ENCODE measurements around the gene TRPM8.
"Not testable (repeated sequence)": the region's sequence is repeated elsewhere in the genome, so short reads cannot be mapped to it uniquely, and the experiment has no call there.

The TRPM8 gene

GRCh38 chr2:233917116-233917515 is at the start of gene TRPM8:
Gene TRPM8, plus strand, starts transcription at chr2:233917373. Its CDS starts 9,165 bp downstream, at chr2:233926538.
- DNase-seq, result no peak

- peak; percentile 74 for DNase-seq
Measured at GRCh38 chr2:233867993-233868532, 49.1 kb upstream of the TRPM8 start, which contains the start of gene MSL3B. Gene MSL3B, minus strand, starts transcription at chr2:233868386.

DNA sequence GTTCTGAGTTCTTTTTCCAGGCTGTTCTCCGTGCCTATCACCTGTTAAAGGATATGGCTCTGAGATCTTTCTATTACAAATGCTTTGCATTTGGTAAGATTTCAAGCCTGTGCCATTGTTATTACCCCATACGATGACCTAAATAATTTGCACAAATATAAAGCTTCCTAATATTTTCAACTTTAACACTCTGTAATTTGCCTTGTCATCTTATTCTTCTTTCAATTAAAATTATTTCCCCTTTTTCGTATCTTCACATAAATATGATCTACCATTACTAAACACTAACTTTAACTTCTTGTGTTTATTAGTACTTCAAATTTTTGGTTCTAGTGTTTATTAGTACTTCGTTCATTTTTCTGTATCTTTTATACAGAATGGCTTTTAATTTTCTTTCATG is 45.7 kb upstream of the TRPM8 start:
- no peak for DNase-seq

- peak; percentile 25 for DNase-seq
Measured at GRCh38 chr2:233872125-233872524, 45.0 kb upstream of the TRPM8 start.

- DNase-seq, result no peak
Measured at GRCh38 chr2:233882353-233882752, 34.8 kb upstream of the TRPM8 start.

- no peak for DNase-seq
Measured at GRCh38 chr2:233892793-233893192, 24.4 kb upstream of the TRPM8 start.

DNA sequence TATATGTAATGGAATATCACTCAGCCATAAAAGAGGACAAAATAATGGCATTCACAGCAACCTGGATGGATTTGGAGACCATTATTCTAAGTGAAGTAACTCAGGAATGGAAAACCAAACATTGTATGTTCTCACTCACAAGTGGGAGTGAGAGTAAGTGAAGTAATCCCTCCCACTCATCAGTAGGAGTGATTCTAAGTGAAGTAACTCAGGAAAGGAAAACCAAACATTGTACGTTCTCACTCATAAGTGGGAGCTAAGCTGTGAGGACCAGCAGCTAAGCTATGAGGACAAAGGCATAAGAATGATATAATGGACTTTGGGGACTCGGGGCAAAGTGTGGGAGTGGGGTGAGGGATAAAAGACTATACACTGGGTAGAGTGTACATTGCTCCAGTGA is 20.9 kb upstream of the TRPM8 start:
- not testable (repeated sequence) for DNase-seq

- no peak for DNase-seq
Measured at GRCh38 chr2:233901367-233901766, 15.8 kb upstream of the TRPM8 start.

- DNase-seq, result no peak
Measured at GRCh38 chr2:233901884-233902283, 15.3 kb upstream of the TRPM8 start.

DNA sequence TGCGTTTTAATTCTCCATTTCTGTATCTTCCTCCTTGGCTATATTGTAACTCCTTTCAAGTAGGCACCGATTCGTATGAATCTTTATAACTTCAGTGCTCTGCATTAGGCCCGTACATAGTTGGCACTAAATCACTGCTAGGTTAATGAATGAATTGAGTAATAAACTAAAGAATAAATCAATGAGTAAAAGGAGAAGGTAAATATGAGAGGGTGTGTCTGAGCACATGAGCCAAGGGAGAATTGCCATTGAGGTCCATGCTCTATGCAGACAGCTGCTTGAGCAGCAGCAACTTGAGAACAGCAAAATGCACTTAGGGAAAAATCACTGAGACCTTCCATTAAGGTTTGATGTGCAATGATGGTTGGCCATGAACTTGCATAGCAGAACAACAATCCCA is 11.2 kb upstream of the TRPM8 start:
- no peak for DNase-seq

DNA sequence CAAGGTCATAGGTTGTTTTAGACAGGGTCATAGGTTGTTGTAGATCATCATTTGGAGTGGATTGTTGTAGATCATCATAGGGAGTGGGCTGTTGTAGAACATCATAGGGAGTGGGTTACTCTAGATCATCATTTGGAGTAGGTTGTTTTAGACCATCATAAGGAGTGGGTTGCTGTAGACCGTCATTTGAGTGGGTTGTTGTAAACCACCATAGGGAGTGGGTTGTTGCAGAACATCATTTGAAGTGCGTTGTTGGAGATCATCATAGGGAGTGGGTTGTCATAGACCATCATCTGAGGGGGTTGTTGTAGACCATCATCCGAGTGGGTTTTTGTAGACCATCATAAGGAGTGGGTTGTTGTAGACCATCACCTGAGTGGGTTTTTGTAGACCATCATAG is 9.5 kb upstream of the TRPM8 start:
- no peak for DNase-seq

DNA sequence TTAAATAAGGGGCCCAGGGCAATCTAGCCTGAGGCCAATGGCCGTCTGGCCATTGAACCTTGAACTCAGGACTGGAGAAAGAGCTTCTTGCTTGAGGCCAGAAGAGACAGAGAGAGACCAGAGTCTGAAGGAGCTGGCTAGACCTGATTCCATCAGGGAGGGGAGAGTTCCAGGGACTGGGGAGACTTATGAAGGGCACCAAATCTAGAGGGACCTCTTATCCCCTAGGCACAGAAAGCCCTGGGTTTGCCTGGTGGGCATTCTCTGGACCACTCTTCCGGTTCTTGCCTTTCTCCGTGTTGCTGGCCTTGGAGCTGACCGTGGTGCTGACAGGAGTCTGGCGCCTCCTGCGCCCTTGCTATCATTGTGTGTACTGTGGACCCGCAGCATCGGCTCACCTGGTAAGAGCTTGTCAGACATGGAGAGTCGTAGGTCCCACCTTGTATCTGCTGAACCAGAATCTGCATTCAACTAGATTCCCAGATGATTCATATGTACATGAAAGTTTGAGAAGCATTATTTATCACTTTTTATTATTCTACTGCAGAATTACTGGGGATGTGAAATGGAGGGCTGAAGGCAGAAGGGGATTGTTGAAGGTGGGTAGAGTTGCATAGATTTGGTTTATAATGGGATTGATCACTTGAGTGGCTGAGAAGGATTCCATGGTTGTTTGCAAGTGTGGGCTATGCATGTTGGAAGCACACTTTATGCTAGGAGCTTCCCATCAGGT is 4.3 kb upstream of the TRPM8 start:
- peak; percentile 62 for DNase-seq

GRCh38 chr2:233915128-233915527 is 2.0 kb upstream of the TRPM8 start:
- DNase-seq, result peak; percentile 16

DNA sequence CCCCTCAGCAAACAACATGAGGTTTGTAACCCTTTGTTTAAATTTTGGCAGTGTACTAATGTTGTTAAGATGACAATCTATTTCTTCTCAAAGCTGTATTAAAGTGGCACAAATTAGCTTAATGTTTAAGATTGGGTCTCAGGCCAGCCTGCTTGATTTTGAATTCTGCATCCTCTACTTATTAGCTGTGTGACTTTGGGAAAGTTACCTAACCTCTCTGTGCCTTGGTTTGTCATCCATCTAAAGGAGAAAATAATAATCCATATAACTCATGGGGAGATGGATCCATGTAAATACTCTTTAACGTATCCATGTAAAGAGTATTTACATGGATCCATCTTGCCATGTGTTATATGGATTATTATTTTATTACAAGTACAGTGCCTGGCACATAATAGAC is 2.1 kb downstream of the TRPM8 start:
- DNase-seq, result no peak

GRCh38 chr2:233919938-233920337 is 2.8 kb downstream of the TRPM8 start:
- DNase-seq, result no peak

DNA sequence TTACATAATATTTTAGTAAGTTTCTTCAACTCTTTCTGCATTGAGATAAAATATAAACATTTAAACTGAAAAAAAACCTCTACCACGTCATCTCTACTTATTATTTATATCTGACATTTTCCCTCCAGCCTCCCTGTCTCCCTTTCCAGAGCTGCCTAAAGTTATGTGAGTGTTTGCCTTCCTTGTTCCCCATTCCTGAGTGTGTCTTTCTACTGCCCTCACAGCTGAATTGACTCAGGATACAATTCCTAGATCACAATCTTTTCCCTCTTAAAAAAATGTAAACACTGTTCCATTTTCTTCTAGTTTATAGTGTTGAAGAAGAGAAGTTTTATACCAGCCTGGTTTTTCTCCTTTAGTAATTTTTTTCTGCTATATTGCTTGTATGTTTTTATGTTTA is 5.3 kb downstream of the TRPM8 start:
- no peak for DNase-seq

DNA sequence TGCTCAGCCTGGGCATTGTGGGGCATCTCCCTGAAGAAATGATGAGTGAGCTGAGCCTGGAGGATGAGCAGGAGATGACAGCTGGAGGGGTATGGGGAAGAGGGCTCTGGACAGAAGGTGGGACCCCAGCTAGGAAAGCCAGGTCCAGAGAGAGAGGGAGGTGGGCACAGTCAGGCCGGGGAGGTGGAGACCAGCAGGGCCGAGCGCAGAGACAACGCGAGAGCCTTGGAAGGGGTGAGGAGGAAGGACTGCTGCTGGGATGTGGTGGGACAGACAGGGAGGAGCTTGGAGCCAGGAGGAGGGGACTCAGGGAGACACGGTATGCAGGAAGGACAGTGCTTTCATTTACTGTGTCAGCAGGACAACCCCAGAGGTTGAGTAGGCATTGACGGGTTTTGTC is 8.2 kb downstream of the TRPM8 start:
- no peak for DNase-seq

- DNase-seq, result no peak
Measured at GRCh38 chr2:233926806-233927205, 9.6 kb downstream of the TRPM8 start.

GRCh38 chr2:233928594-233929351 is 11.6 kb downstream of the TRPM8 start:
- DNase-seq, result peak; percentile 64

DNA sequence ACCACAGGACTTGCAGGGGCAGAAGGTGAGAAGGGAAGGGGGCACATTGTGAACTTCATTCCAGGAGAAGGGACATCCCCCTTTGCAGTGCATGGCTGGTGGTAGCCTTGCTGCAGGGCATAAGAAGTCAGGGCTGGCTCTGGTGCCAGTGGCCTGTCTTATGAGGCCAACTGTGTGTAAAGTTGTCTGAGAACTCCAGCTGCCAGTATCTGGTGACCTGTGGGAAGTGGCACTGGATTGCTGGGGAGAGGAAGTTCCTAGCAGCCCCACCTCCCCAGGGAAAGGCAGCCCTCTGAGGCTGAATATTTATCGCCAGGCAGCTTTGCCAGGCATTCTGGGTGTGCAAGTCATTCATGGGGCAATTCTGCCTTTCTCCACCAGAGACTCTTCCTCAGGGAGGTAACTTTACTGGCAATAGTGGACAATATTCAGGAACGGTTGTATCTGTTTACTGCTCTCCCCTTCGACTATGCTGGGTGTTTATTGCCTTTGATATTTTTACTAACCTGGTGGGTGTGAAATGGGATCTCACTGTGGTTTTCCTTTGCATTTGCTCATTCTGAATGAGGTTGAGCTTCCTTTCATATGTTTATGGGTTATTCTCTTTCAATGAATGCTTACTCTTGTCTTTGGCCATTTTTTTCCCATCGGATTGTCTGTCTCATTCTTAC is 12.3 kb downstream of the TRPM8 start:
- DNase-seq, result peak; percentile 9

DNA sequence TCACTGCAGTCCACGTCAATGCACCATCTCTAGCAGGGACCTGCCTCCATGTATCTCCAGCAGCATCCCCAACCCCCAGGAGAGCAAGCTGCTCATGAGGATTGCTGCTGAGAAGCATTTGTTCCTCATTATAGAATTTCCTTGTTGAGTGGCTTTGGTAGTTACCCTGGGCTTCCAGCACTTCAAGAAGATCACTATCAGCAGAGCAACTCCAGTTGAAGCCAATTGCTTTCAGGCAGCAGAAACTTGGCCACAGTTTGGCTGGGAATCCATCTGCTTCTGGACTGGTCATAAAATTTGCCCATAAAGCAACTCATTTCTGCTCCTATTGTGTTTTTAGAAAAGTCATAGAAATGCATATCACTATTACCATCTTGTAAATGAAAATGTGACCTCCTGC is 17.4 kb downstream of the TRPM8 start:
- no peak for DNase-seq

DNA sequence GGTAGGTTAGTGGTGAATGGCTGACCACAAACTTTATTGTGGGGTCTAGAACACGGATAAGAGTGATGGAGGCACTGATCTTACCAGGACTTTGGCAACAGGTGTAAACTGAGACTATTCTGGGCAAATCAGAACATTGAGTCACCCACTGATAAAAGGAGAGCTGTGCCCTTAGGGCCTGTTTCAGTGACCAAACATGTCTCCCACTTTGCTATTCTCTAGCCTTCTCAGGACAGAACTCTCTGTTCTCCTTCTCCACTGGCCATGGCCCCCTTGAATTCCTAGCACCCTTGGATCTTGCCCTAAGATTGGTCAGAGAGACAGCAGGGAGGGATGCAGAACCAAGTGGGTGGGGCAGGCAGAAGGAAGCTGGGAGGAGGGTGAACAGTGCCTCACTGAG is 18.3 kb downstream of the TRPM8 start:
- no peak for DNase-seq

- no peak for DNase-seq
Measured at GRCh38 chr2:233936089-233936488, 18.9 kb downstream of the TRPM8 start.

All from hematopoietic multipotent progenitor cell treated with erythropoietin and hydrocortisone succinate and interleukin-3 and kit ligand, for 6 days (in vitro differentiated cells).